ENCODE measurements around the gene ADAT1. TPM values are rescaled to one million over a fixed set of nuclear protein-coding genes. Genes with fewer than 3 reads are reported as not detected.
A peak's percentile ranks its signal among the peaks of the same experiment; 100 is the strongest.

Gene ADAT1
- total and polyA plus RNA-seq, 2 of the 13 experiments (the other 11 are each of a cell fraction or from before 2014, with no cell fraction given) = 18.4 to 40.8 TPM

DNA sequence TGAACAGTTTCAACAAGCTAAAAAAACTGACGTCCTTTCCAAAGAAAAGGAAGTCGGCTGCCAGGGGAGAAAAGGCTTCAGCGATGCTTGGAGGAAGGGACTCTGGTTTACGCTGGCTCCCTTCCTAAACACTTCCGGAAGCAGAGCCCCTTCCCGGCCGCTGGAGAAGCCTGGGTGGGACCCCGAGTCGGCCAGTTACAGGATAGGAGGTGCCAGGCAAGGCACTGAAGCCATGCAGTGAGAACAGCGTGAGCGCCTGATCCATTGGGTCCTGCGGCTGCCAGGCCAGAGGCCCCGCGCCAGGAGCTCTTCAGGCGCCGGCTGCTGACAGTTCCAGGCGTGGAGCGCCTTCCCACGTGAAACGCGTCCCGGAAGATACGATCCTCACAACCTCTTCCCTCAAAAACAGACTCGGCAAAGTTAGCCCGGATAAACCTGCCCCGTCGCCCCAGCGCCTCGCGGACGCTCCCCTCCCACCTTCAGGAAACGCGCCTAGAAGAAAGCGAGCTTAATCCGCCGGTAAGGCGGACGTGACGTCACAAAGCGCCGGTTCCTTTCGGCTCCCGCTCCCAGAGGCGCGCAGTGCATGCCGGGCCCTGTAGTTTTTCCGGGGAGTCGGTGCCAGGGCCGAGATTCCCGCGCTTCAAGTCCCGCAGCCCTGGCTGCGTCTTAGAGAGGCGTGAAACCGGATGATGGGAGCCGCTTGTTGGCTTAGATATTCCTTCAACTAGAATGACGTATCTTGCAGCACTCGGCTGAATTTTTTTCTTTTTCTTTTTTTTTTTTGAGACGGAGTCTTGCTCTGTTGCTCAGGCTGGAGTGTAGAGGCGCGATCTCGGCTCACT lies at the start of gene ADAT1 (continued):
- TF ChIP-seq, protein P1, sequence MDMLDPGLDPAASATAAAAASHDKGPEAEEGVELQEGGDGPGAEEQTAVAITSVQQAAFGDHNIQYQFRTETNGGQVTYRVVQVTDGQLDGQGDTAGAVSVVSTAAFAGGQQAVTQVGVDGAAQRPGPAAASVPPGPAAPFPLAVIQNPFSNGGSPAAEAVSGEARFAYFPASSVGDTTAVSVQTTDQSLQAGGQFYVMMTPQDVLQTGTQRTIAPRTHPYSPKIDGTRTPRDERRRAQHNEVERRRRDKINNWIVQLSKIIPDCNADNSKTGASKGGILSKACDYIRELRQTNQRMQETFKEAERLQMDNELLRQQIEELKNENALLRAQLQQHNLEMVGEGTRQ (IDR thresholded peaks at IDR 0.05; ENCODE audit: low read depth, low read length) = no peak
- TF ChIP-seq, protein P1 (CRISPR knock-in tag; IDR thresholded peaks at IDR 0.05; ENCODE audit: borderline replicate concordance) = peak; percentile 32; the same call in 1 of the 2 replicates
- TF ChIP-seq SALL1 (CRISPR knock-in tag; IDR thresholded peaks at IDR 0.05) (peak; percentile 90), ONECUT2 (CRISPR knock-in tag; IDR thresholded peaks at IDR 0.05) (no peak), THYN1 (CRISPR knock-in tag; IDR thresholded peaks at IDR 0.05; ENCODE audit: borderline replicate concordance, low read depth) (no peak), JDP2 (CRISPR knock-in tag; IDR thresholded peaks at IDR 0.05; ENCODE audit: borderline replicate concordance) (no peak), ZKSCAN8 (CRISPR knock-in tag; IDR thresholded peaks at IDR 0.05; ENCODE audit: borderline replicate concordance) (peak; percentile 49; the same call in 1 of the 2 replicates), RNF2 (conservative IDR thresholded peaks at IDR 0.05; ENCODE audit: low read depth) (0 out of 2 replicates have a peak, but pooled peaks have one; percentile 50), MEF2D (CRISPR knock-in tag; IDR thresholded peaks at IDR 0.05) (peak; percentile 78), ZNF510 (CRISPR knock-in tag; IDR thresholded peaks at IDR 0.05; ENCODE audit: low read depth) (no peak), PHF5A (CRISPR knock-in tag; IDR thresholded peaks at IDR 0.05; ENCODE audit: low read depth, unreplicated experiment) (no peak), MATR3 (CRISPR knock-in tag; IDR thresholded peaks at IDR 0.05) (no peak), ZNF160 (CRISPR knock-in tag; IDR thresholded peaks at IDR 0.05) (peak; percentile 76; the same call in 1 of the 2 replicates), MIER2 (CRISPR knock-in tag; IDR thresholded peaks at IDR 0.05) (peak; percentile 55; the same call in 1 of the 2 replicates), RFXANK (CRISPR knock-in tag; IDR thresholded peaks at IDR 0.05) (peak; percentile 46; the same call in 1 of the 2 replicates), RBFOX2 (IDR thresholded peaks at IDR 0.05; ENCODE audit: low read depth, low read length) (peak; percentile 88), FOXA1 (IDR thresholded peaks at IDR 0.05) (no peak), FOXA1 (CRISPR knock-in tag; IDR thresholded peaks at IDR 0.05) (no peak)
- TF ChIP-seq, protein P2, sequence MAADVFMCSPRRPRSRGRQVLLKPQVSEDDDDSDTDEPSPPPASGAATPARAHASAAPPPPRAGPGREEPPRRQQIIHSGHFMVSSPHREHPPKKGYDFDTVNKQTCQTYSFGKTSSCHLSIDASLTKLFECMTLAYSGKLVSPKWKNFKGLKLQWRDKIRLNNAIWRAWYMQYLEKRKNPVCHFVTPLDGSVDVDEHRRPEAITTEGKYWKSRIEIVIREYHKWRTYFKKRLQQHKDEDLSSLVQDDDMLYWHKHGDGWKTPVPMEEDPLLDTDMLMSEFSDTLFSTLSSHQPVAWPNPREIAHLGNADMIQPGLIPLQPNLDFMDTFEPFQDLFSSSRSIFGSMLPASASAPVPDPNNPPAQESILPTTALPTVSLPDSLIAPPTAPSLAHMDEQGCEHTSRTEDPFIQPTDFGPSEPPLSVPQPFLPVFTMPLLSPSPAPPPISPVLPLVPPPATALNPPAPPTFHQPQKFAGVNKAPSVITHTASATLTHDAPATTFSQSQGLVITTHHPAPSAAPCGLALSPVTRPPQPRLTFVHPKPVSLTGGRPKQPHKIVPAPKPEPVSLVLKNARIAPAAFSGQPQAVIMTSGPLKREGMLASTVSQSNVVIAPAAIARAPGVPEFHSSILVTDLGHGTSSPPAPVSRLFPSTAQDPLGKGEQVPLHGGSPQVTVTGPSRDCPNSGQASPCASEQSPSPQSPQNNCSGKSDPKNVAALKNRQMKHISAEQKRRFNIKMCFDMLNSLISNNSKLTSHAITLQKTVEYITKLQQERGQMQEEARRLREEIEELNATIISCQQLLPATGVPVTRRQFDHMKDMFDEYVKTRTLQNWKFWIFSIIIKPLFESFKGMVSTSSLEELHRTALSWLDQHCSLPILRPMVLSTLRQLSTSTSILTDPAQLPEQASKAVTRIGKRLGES (CRISPR knock-in tag; IDR thresholded peaks at IDR 0.05; ENCODE audit: borderline replicate concordance) = no peak
- TF ChIP-seq, protein P3, sequence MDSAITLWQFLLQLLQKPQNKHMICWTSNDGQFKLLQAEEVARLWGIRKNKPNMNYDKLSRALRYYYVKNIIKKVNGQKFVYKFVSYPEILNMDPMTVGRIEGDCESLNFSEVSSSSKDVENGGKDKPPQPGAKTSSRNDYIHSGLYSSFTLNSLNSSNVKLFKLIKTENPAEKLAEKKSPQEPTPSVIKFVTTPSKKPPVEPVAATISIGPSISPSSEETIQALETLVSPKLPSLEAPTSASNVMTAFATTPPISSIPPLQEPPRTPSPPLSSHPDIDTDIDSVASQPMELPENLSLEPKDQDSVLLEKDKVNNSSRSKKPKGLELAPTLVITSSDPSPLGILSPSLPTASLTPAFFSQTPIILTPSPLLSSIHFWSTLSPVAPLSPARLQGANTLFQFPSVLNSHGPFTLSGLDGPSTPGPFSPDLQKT (CRISPR knock-in tag; IDR thresholded peaks at IDR 0.05; ENCODE audit: borderline replicate concordance) = no peak
- TF ChIP-seq, protein P4, sequence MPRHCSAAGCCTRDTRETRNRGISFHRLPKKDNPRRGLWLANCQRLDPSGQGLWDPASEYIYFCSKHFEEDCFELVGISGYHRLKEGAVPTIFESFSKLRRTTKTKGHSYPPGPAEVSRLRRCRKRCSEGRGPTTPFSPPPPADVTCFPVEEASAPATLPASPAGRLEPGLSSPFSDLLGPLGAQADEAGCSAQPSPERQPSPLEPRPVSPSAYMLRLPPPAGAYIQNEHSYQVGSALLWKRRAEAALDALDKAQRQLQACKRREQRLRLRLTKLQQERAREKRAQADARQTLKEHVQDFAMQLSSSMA (CRISPR knock-in tag; IDR thresholded peaks at IDR 0.05) = peak; percentile 61; the same call in 1 of the 2 replicates
- TF ChIP-seq, protein P5, sequence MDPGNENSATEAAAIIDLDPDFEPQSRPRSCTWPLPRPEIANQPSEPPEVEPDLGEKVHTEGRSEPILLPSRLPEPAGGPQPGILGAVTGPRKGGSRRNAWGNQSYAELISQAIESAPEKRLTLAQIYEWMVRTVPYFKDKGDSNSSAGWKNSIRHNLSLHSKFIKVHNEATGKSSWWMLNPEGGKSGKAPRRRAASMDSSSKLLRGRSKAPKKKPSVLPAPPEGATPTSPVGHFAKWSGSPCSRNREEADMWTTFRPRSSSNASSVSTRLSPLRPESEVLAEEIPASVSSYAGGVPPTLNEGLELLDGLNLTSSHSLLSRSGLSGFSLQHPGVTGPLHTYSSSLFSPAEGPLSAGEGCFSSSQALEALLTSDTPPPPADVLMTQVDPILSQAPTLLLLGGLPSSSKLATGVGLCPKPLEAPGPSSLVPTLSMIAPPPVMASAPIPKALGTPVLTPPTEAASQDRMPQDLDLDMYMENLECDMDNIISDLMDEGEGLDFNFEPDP (CRISPR knock-in tag; conservative IDR thresholded peaks at IDR 0.05) = no peak
